HL-60/S4 treated with phorbol 12-myristate 13-acetate at 8.2 ng/mL for 4 days and 3 days (cell line): Measurements from ENCODE around the gene CDR2L.
"Not testable (repeated sequence)": the region's sequence is repeated elsewhere in the genome, so short reads cannot be mapped to it uniquely, and the experiment has no call there.

Source experiments
- in situ Hi-C: fragments of 300-500 bp; cut with MboI; formaldehyde crosslinking; loops from 2 replicates; pipeline ENCODE4 v1.15.0; 2022; ENCODE audit warnings: low sequenced_read_pairs

The CDR2L gene

GRCh38 chr17:75006653-75007052, 19.2 kb downstream of the CDR2L start:
- in situ Hi-C loops = no loop called here

GRCh38 chr17:75008373-75008772, 20.9 kb downstream of the CDR2L start:
- in situ Hi-C loops = no loop called here

GRCh38 chr17:75009139-75009724, 21.8 kb downstream of the CDR2L start:
- in situ Hi-C loops = no loop called here

- in situ Hi-C loops = no loop called here
Measured at GRCh38 chr17:75010683-75011400, 23.4 kb downstream of the CDR2L start.

GRCh38 chr17:75011401-75012095, 24.1 kb downstream of the CDR2L start:
- in situ Hi-C loops = no loop called here

GRCh38 chr17:75012096-75012345, 24.6 kb downstream of the CDR2L start:
- in situ Hi-C loops = no loop called here

GRCh38 chr17:75012346-75013091, 25.1 kb downstream of the CDR2L start, which contains the start of gene MRPL58:
Gene MRPL58, plus strand, starts transcription at chr17:75012670. Its CDS starts 17 bp downstream, at chr17:75012687.
- in situ Hi-C loops = no loop called here

- in situ Hi-C loops = no loop called here
Measured at GRCh38 chr17:75013092-75013559, 25.7 kb downstream of the CDR2L start.

GRCh38 chr17:75019146-75019545, 31.7 kb downstream of the CDR2L start:
- in situ Hi-C loops = no loop called here

GRCh38 chr17:75019710-75020109, 32.3 kb downstream of the CDR2L start:
- in situ Hi-C loops = no loop called here

GRCh38 chr17:75020331-75021110, 33.1 kb downstream of the CDR2L start:
- in situ Hi-C loops = no loop called here

GRCh38 chr17:75024686-75025397, 37.4 kb downstream of the CDR2L start:
- in situ Hi-C loops = no loop called here

- in situ Hi-C loops = not testable (repeated sequence)
Measured at GRCh38 chr17:75025398-75025734, 37.9 kb downstream of the CDR2L start.

GRCh38 chr17:75026650-75027049, 39.2 kb downstream of the CDR2L start:
- in situ Hi-C loops = not testable (repeated sequence)

- in situ Hi-C loops = no loop called here
Measured at GRCh38 chr17:75030161-75030560, 42.7 kb downstream of the CDR2L start.

GRCh38 chr17:75031972-75032719, 44.7 kb downstream of the CDR2L start:
- in situ Hi-C loops = no loop called here

GRCh38 chr17:75032720-75033280, 45.4 kb downstream of the CDR2L start:
- in situ Hi-C loops = no loop called here

- in situ Hi-C loops = no loop called here
Measured at GRCh38 chr17:75033346-75034235, 46.2 kb downstream of the CDR2L start.
